Tibial nerve (tissue), 4 donors: ENCODE data around the gene SPNS3. TPM values are rescaled to one million over a fixed set of nuclear protein-coding genes. Genes with fewer than 3 reads are reported as not detected.
A peak's percentile ranks its signal among the peaks of the same experiment; 100 is the strongest.

ENCODE experiments used
- DNase-seq, 2 donors: peaks; one replicate each; pipeline ENCODE4 v3.0.0-alpha.2; 2019; ENCODE audit warnings: low spot score in 2 of 2
- H3K27ac ChIP-seq, 4 donors: fragments of 200-600 bp; sonication (generic) in 3 of 4; one replicate each; pipeline ENCODE4 v1.5.1; 2017 to 2019; ENCODE audit warnings: mild to moderate bottlenecking in 1 of 4
- H3K27me3 ChIP-seq, 2 donors: fragments of 200-600 bp; sonication (generic) in 1 of 2; one replicate each; pipeline versions ENCODE4 v1.5.1 to v1.6.0; 2017 to 2019
- H3K36me3 ChIP-seq, 3 donors: fragments of 200-600 bp; sonication (generic); one replicate each; pipeline ENCODE4 v1.5.1; 2018 to 2019
- H3K4me1 ChIP-seq, 4 donors: fragments of 200-600 bp; sonication (generic) in 3 of 4; one replicate each; pipeline ENCODE4 v1.5.1; 2017 to 2019
- H3K4me3 ChIP-seq, 4 donors: fragments of 200-600 bp; sonication (generic) in 3 of 4; one replicate each; pipeline ENCODE4 v1.5.1; 2017 to 2019; ENCODE audit warnings: mild to moderate bottlenecking in 1 of 4, moderate library complexity in 1 of 4
- H3K9me3 ChIP-seq, 4 donors: fragments of 200-600 bp; sonication (generic) in 3 of 4; one replicate each; pipeline ENCODE4 v1.5.1; 2017 to 2019
- CTCF ChIP-seq, 5 experiments: fragments of 200-600 bp in 3 of 5; fragments of 450-650 bp in 2 of 5; sonication (generic) in 3 of 5; IDR thresholded peaks; one replicate each; pipeline ENCODE4 v1.5.1; 2016 to 2019; ENCODE audit warnings: antibody characterized with exemption in 5 of 5, mild to moderate bottlenecking in 3 of 5, moderate library complexity in 2 of 5
- EP300 ChIP-seq, 2 donors: sonication (generic); formaldehyde crosslinking; IDR thresholded peaks; one replicate each; pipeline ENCODE4 v1.6.1; 2017; ENCODE audit warnings: antibody characterized with exemption in 2 of 2, mild to moderate bottlenecking in 1 of 2
- POLR2A ChIP-seq, 2 donors: fragments of 450-650 bp; IDR thresholded peaks; one replicate each; pipeline ENCODE4 v1.6.1; 2017; ENCODE audit warnings: antibody characterized with exemption in 2 of 2, mild to moderate bottlenecking in 2 of 2, moderate library complexity in 2 of 2
- WGBS, 2 donors: methylation state at CpG; one replicate each; pipeline ENCODE4 v1.1.5; 2018; 5-methylcytosine and 5-hydroxymethylcytosine counted together
- total RNA-seq, 4 donors: library from RNA; depleted of rRNA; stranded (reverse); fragments of >200 nt; gene quantifications; one replicate each; pipeline ENCODE4 v1.1.0, GENCODE V29; 2016

Gene SPNS3
- total RNA-seq, 4 donors from 2014 or later: 0.44 TPM; not detected in 3

- TF ChIP-seq CTCF (IDR thresholded peaks at IDR 0.05) (no peak), EP300 (IDR thresholded peaks at IDR 0.05) (no peak), POLR2A (IDR thresholded peaks at IDR 0.05) (no peak)
- Histone ChIP-seq H3K4me3 (no peak overlapping the region), H3K36me3 (no peaks in the 10 kb centered on the region), H3K4me1 (peaks cover 0 to 28% (median 10%) of the 10 kb centered on the region in 4 donors), H3K27me3 (peaks cover 0 to 28% of the 10 kb centered on the region in 2 donors), H3K9me3 (no peaks in the 10 kb centered on the region), H3K27ac (no peak overlapping the region)
- WGBS, 2 donors: 70 to 74% methylated on average over 23 of the region's 23 CpGs
- DNase-seq: no peak
Observed at GRCh38 chr17:4497101-4497824, 63.5 kb downstream of the SPNS3 start.

GRCh38 chr17:4498461-4499397 is 65.0 kb downstream of the SPNS3 start, which contains the start of gene SPNS2:
Gene SPNS2 (plus strand): TSS chr17:4498881. CDS start chr17:4499048, 167 bp downstream.
- TF ChIP-seq POLR2A (IDR thresholded peaks at IDR 0.05) (no peak), CTCF (IDR thresholded peaks at IDR 0.05) (no peak), EP300 (IDR thresholded peaks at IDR 0.05) (no peak)
- Histone ChIP-seq H3K4me3 (peak within 1 kb of the TSS; percentile 7 to 52 (median 31)), H3K4me1 (peaks cover 0 to 28% (median 10%) of the 10 kb centered on the region in 4 donors), H3K9me3 (no peaks in the 10 kb centered on the region), H3K36me3 (no peaks in the 10 kb centered on the region), H3K27ac (peak within 1 kb of the TSS in 1 of 4 donors; percentile 12), H3K27me3 (peaks cover 0 to 42% of the 10 kb centered on the region in 2 donors)
- no peak for DNase-seq
- 0 to 3% methylated on average over 15 to 52 of the region's 117 CpGs for WGBS, 2 donors

GRCh38 chr17:4499431-4500190 is 65.9 kb downstream of the SPNS3 start:
- Histone ChIP-seq H3K4me3 (peak overlapping the region; percentile 7 to 52 (median 31)), H3K36me3 (no peaks in the 10 kb centered on the region), H3K9me3 (no peaks in the 10 kb centered on the region), H3K27me3 (peaks cover 0 to 48% of the 10 kb centered on the region in 2 donors), H3K4me1 (peaks cover 0 to 28% (median 11%) of the 10 kb centered on the region in 4 donors), H3K27ac (peak overlapping the region in 1 of 4 donors; percentile 12)
- WGBS, 2 donors: 0 to 1% methylated on average over 45 to 51 of the region's 53 CpGs
- no peak for DNase-seq
- no peak for TF ChIP-seq EP300 (IDR thresholded peaks at IDR 0.05)
- no peak for TF ChIP-seq POLR2A (IDR thresholded peaks at IDR 0.05)
- TF ChIP-seq CTCF (IDR thresholded peaks at IDR 0.05): no peak

- TF ChIP-seq POLR2A (IDR thresholded peaks at IDR 0.05) (no peak), EP300 (IDR thresholded peaks at IDR 0.05) (no peak), CTCF (IDR thresholded peaks at IDR 0.05) (no peak)
- DNase-seq: no peak
- H3K4me3 ChIP-seq: peak overlapping the region in 3 of 4 donors; percentile 20 to 52 (median 42)
- no peaks in the 10 kb centered on the region for H3K36me3 ChIP-seq
- H3K9me3 ChIP-seq: no peaks in the 10 kb centered on the region
- peak overlapping the region in 1 of 4 donors; percentile 12 for H3K27ac ChIP-seq
- H3K27me3 ChIP-seq: peaks cover 0 to 48% of the 10 kb centered on the region in 2 donors
- WGBS, 2 donors: 18 to 71% methylated on average over 1 to 7 of the region's 7 CpGs
- H3K4me1 ChIP-seq: peaks cover 0 to 28% (median 13%) of the 10 kb centered on the region in 4 donors
Observed at GRCh38 chr17:4500191-4500571, 66.4 kb downstream of the SPNS3 start.
